ENCODE results near the gene ARID5B.

The ARID5B gene

DNA sequence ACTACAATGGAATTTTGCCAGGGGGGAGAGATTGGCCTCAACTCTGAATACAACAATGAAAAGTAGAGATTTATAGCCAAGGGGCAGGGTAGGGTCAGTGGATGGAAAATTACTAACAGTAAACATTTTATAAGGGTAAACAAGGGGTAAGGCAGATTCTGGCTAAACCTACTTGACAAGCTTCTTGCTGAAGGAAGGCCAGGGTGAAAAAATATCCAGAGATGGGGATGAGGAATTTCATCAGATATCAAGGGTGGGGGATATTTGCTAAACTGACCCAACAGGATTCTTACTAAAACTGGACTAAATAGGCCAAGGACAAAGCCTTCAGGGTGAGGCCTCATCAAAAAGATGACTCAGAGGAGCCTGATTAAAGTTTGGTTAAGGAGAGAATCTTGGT, 210.8 kb downstream of the ARID5B start:
- H3K27ac ChIP-seq (ENCODE audit: low read length), result no peak overlapping the region
- H3K4me2 ChIP-seq (ENCODE audit: low read depth, low read length), result no peak overlapping the region
- no peak overlapping the region for H2AFZ ChIP-seq (ENCODE audit: low read length)
- H3K4me3 ChIP-seq (ENCODE audit: low read length), result no peak overlapping the region
- no peaks in the 10 kb centered on the region for H3K79me2 ChIP-seq (ENCODE audit: low read length)
- no peak for DNase-seq
- no peaks in the 10 kb centered on the region for H3K9me2 ChIP-seq (replicated peaks; ENCODE audit: insufficient read depth, low read length)
- H3K9ac ChIP-seq (ENCODE audit: low read length), result no peak overlapping the region
- TF ChIP-seq, protein P1, sequence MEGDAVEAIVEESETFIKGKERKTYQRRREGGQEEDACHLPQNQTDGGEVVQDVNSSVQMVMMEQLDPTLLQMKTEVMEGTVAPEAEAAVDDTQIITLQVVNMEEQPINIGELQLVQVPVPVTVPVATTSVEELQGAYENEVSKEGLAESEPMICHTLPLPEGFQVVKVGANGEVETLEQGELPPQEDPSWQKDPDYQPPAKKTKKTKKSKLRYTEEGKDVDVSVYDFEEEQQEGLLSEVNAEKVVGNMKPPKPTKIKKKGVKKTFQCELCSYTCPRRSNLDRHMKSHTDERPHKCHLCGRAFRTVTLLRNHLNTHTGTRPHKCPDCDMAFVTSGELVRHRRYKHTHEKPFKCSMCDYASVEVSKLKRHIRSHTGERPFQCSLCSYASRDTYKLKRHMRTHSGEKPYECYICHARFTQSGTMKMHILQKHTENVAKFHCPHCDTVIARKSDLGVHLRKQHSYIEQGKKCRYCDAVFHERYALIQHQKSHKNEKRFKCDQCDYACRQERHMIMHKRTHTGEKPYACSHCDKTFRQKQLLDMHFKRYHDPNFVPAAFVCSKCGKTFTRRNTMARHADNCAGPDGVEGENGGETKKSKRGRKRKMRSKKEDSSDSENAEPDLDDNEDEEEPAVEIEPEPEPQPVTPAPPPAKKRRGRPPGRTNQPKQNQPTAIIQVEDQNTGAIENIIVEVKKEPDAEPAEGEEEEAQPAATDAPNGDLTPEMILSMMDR (IDR thresholded peaks at IDR 0.05; ENCODE audit: low read length), result no peak
- TF ChIP-seq EZH2 (optimal IDR thresholded peaks at IDR 0.05; ENCODE audit: low read depth, low read length) (no peak), EZH2phosphoT487 (IDR thresholded peaks at IDR 0.05; ENCODE audit: low read length) (no peak)
- peaks cover 5% of the 10 kb centered on the region; the same call in 1 of the 2 replicates for H3F3A ChIP-seq (ENCODE audit: insufficient read depth, low read length)
- H4K20me1 ChIP-seq (ENCODE audit: insufficient read depth, low read length), result no peaks in the 10 kb centered on the region
- no peaks in the 10 kb centered on the region for H3K27me3 ChIP-seq (replicated peaks; ENCODE audit: insufficient read depth, low read length)
- H3K4me1 ChIP-seq (ENCODE audit: low read length), result peaks cover 18% of the 10 kb centered on the region
- H3K36me3 ChIP-seq (replicated peaks; ENCODE audit: insufficient read depth, low read length), result no peaks in the 10 kb centered on the region
- no peaks in the 10 kb centered on the region for H3K9me3 ChIP-seq (replicated peaks; ENCODE audit: insufficient read depth, low read length)

DNA sequence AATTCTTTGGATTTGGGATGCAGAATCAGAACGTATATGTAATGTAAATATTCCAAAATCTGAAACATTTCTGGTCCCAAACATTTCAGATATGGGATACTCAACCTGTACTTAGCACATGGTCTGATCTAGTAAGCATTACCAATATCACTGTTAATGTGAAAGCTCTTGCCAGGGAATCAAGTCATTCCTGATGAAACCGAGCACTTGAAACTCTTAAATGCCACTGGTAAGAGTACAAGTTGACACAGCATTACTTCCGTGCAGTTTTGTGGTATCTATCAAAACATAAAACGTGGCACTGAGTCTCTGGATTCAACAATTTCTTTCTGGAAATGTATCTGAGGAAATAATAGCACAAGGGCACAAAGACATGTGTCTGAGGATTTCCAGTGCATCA, 211.5 kb downstream of the ARID5B start:
- Histone ChIP-seq H3K27ac (ENCODE audit: low read length) (no peak overlapping the region), H3K9ac (ENCODE audit: low read length) (no peak overlapping the region), H3K36me3 (replicated peaks; ENCODE audit: insufficient read depth, low read length) (no peaks in the 10 kb centered on the region), H3K9me2 (replicated peaks; ENCODE audit: insufficient read depth, low read length) (no peaks in the 10 kb centered on the region), H3F3A (ENCODE audit: insufficient read depth, low read length) (peaks cover 5% of the 10 kb centered on the region; the same call in 1 of the 2 replicates), H3K27me3 (replicated peaks; ENCODE audit: insufficient read depth, low read length) (no peaks in the 10 kb centered on the region), H4K20me1 (ENCODE audit: insufficient read depth, low read length) (no peaks in the 10 kb centered on the region), H3K4me1 (ENCODE audit: low read length) (peaks cover 18% of the 10 kb centered on the region), H3K4me2 (ENCODE audit: low read depth, low read length) (no peak overlapping the region), H3K4me3 (ENCODE audit: low read length) (no peak overlapping the region), H3K79me2 (ENCODE audit: low read length) (no peaks in the 10 kb centered on the region), H3K9me3 (replicated peaks; ENCODE audit: insufficient read depth, low read length) (no peaks in the 10 kb centered on the region), H2AFZ (ENCODE audit: low read length) (no peak overlapping the region)
- DNase-seq, result no peak
- TF ChIP-seq, protein P1 (IDR thresholded peaks at IDR 0.05; ENCODE audit: low read length), result no peak
- no peak for TF ChIP-seq EZH2 (optimal IDR thresholded peaks at IDR 0.05; ENCODE audit: low read depth, low read length)
- TF ChIP-seq EZH2phosphoT487 (IDR thresholded peaks at IDR 0.05; ENCODE audit: low read length), result no peak

DNA sequence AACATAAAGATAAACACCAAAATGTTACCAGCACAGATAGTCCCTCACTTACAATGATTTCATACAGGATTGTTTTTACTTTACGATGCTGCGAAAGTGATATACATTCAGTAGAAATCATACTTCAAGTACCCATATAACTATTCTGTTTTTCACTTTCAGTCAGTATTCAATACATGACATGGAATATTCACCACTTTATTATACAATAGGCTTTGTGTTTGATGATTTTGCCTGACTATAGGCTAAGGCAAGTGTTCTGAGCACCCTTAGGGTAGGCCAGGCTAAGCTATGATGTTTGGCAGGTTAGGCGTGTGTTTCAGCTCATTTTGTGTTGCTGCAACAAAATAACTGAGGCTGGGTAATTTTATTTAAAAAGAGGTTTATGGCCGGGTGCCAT, 212.2 kb downstream of the ARID5B start:
- H3K9me2 ChIP-seq (replicated peaks; ENCODE audit: insufficient read depth, low read length), result no peaks in the 10 kb centered on the region
- H3K79me2 ChIP-seq (ENCODE audit: low read length), result no peaks in the 10 kb centered on the region
- no peaks in the 10 kb centered on the region for H4K20me1 ChIP-seq (ENCODE audit: insufficient read depth, low read length)
- H3K9me3 ChIP-seq (replicated peaks; ENCODE audit: insufficient read depth, low read length), result no peaks in the 10 kb centered on the region
- DNase-seq, result no peak
- H3K27me3 ChIP-seq (replicated peaks; ENCODE audit: insufficient read depth, low read length), result no peaks in the 10 kb centered on the region
- H3K4me2 ChIP-seq (ENCODE audit: low read depth, low read length), result no peak overlapping the region
- no peaks in the 10 kb centered on the region for H3K36me3 ChIP-seq (replicated peaks; ENCODE audit: insufficient read depth, low read length)
- peaks cover 5% of the 10 kb centered on the region; the same call in 1 of the 2 replicates for H3F3A ChIP-seq (ENCODE audit: insufficient read depth, low read length)
- no peak overlapping the region for H2AFZ ChIP-seq (ENCODE audit: low read length)
- H3K9ac ChIP-seq (ENCODE audit: low read length), result no peak overlapping the region
- no peak for TF ChIP-seq EZH2phosphoT487 (IDR thresholded peaks at IDR 0.05; ENCODE audit: low read length)
- TF ChIP-seq, protein P1 (IDR thresholded peaks at IDR 0.05; ENCODE audit: low read length), result no peak
- no peak for TF ChIP-seq EZH2 (optimal IDR thresholded peaks at IDR 0.05; ENCODE audit: low read depth, low read length)
- peaks cover 18% of the 10 kb centered on the region for H3K4me1 ChIP-seq (ENCODE audit: low read length)
- H3K4me3 ChIP-seq (ENCODE audit: low read length), result no peak overlapping the region
- H3K27ac ChIP-seq (ENCODE audit: low read length), result no peak overlapping the region
